Activated CD4-positive, alpha-beta T cell treated with anti-CD3 and anti-CD28 coated beads, Interleukin-2, amount 50 U/mL, for 1 hour (primary cell): Measurements from ENCODE around the gene ANTKMT.
"Not testable (repeated sequence)": the region's sequence is repeated elsewhere in the genome, so short reads cannot be mapped to it uniquely, and the experiment has no call there.

Experiments used
- DNase-seq: peaks from one replicate; pipeline ENCODE4 v3.0.0-alpha.2; 2020

ANTKMT gene

DNA sequence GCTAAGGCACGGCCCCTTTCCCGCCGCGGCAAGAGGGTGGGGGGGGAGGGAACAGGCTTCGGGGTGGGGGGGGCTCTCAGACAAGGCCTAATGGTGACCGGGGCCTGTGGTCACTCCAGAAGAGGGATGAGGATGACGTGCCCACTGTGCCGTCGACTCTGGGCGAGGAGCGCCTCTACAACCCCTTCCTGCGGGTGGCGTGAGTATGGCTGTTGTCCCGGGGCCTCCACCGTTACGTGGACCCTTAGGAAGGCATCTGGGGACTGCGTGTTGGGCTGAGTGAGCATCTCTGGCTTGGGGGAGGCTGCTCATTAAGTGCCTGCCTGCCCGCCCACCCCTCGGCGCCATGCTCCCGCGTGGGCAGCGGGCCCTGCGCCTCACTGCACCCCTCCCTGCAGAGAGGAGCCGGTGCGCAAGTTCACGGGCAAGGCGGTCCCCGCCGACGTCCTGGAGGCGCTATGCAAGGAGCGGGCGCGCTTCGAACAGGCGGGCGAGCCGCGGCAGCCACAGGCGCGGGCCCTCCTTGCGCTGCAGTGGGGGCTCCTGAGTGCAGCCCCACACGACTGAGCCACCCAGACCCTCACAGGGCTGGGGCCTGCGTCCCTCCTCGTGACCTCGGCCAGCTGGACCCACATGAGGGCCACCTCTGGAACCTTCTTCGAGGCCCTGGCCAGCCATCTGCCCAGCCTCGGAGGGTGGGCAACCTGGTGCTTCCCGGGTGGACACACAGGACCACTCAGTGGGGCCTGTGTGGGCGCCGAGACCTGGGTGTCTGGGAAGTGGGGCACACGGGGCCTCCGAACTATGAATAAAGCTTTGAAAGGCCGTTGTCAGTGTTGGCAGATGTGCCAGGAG lies 8.2 kb downstream of the ANTKMT start:
- no peak for DNase-seq

- no peak for DNase-seq
Observed at GRCh38 chr16:729768-730665, 9.1 kb downstream of the ANTKMT start.

- no peak for DNase-seq
Observed at GRCh38 chr16:730666-731509, 9.9 kb downstream of the ANTKMT start.

GRCh38 chr16:732332-732731 lies 11.4 kb downstream of the ANTKMT start:
- DNase-seq, result no peak

DNA sequence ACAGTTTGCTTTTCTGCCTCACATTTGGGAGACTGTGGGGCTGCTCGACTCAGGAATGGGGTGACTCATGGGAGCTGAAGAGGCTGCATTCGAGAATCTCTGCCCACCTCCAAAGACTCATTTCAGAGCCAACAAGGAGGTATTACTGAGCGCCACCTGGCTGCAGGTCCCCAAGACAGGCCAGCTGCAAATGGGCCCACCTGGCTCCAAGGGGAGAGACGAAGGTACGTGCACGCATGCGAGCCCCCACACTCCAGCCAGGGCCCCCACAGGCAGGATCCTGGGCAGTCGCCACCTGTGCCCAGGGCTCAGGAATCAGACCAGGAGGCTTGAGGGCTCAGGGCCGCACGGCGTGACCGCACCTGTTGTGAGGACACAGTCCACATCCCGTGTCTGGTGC lies 12.0 kb downstream of the ANTKMT start:
- DNase-seq, result no peak

DNA sequence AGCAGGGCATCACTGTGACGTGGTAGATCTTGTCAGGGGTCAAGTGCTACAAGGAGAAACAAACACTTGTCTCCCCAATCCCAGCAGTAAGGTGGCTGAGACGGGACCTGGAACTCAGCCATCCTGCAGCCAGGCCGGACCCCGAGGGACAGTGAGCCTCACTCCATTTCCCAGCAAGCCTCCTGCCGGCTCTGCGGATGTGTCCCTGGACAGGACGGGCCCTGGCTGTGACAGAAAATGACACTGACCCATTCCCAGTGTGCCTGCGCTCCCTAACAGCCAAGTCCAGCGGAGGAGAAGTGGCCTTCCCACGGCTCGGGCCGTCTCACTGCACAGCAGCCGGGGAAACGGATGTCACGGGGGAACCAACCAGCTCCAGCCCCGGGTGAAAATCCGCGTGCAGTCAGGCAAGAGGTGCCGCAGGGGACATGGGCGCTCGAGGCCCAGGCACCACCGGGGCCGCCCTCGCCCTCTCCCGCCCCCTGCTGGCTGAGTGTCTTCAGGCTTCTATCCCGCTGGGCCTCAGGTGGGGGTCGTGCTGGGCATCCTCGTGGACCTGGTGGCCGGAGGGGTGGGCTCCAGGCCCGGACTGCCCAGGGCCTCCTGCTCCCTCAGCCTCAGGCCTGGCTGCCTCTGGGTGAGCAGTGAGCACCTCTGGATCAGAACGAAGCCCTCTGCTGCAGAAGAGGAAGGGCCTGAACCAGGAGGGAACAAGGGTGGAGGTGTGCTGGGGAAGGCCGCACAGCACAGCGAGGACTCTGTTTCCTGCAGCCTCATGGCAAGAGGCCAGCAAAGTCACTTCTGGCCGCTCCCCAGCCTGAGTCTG lies 12.6 kb downstream of the ANTKMT start:
- peak; percentile 40 for DNase-seq

DNA sequence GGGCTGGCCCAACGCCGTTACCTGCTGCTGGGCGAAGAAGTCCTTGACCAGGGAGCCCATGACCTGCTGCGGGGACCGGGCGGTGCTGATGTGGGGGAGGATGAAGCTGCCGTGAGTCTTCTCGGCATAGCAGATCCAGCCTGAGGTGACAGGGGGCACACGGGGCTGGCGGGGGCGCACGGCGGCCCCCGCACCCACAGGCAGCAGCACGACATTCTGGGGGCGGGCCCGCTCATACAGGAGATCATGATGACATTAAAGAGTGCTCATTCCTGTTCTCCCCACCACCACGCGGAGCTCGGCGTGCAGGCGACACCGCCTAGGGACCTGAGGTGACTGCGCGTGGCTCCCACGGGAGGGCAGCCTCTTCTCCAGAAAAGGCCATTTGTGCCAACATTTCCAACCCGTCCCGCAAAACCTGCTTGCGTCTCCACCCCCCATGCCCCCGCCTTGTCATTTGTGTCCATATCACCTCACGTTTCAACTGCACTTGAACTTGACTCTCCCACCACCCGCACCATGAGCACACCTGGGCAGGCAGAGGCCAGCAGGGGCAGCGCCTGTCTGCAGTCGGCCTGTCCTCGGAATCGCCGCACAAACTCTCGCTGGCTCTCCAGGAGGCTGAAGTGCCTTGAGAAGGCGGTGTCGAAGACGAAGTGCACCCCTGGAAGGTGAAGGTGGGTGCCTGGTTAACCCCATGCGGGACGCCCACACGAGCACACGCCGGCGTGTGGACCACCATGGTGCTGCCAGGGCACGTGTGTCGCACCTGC lies 13.4 kb downstream of the ANTKMT start:
- DNase-seq, result no peak

DNA sequence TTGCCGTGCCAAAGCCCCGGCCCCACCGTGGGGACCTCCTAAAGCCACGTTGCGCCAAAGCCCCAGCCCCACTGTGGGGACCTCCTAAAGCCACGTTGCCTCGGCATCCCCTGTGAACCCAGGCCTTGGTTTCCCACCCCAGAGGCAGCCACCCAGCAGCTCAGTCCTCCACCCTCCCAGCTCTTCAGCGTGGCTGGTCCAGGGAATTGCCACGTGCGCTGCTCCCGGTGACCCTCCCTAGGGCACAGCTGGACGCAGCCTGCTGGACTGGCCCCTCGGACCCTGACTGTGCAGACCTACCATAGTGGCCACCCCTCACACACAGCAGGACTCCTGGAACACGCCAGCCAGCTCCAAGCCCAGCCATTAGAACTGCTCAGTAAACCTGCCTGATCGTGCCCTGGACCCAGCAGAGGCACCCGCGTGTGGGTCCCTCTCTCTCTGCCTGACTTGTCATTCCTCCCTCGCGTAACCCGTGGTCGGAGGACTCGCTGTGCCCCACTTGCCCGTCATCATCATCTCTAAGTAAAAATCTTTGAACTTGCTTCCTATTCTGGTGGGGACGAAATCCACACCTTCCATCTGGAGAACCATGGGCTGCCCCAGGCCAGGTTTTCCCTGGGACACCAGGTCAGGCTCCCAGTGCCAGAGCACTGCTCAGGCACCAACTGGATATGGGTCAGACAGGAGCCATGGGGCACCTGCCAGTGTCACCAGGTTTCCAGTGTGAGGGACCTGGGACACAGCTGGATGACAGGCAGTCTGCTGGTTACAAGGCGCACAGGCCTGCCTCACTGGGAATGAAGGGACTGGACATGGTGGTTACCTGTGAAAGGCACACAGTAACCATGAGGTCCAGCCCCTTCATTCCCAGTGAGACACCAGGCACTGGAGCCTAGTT lies 14.3 kb downstream of the ANTKMT start:
- no peak for DNase-seq

DNA sequence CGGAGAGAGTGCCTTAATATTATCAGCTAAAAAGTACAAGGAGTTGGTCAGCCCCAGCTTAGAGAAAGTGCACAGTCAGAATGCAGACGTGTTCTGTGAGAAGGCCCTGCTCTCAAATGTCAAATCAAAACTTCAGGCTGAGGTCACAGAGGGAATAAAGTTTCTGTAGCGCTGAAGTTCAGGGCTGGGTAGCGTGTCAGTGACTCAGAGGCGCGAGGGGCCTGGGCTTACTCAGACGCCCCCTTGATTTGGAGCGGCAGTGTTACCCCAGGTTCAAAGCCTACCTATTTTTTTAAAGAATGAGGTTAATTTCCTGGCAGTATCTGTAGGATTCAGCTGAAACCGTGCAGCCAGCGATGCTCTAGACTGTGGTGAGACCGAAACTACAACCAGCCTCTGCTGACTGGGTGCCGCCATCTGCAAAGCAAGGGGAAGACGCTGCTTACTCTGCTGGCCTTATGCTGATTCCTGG lies 15.1 kb downstream of the ANTKMT start:
- no peak for DNase-seq

- DNase-seq, result no peak
Observed at GRCh38 chr16:736936-737481, 16.1 kb downstream of the ANTKMT start.

- DNase-seq, result no peak
Observed at GRCh38 chr16:739560-740458, 18.9 kb downstream of the ANTKMT start.

GRCh38 chr16:740459-740763 lies 19.5 kb downstream of the ANTKMT start:
- no peak for DNase-seq

DNA sequence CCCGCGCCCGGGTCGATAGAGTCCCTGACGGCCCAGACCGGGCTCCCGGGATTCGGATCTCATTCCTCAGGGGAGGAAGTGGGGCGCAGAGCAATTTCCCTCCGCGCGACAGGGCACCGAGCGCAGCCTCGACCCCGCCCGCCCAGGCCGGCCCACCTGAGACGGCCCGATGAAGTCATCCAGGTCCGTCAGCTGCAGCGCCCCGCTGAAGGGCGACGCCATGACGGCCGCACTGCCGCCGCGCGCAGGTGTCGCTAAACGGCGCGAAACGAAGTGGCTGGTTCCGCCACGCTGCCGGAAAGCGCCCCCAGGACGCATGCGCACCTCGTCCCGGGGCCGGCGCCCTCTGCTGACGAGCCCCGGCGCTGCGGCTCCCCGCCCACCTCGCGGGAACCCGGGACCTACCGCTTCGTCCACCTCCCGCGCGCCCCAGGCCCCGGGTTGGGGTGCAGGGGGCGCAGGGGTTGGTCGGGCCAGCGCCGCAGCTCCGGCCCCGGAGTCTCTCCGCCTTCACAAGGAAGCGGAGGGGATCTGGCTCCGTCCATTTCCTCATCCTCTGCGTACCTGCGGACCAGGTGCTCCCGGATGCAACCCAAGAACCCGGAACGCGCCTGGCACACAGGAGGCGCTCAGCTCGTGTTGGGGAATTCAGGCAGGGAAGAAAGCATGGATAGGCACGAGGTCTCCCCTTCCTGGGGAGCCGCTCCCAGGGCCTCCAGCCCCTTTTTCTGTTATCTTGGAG lies 20.0 kb downstream of the ANTKMT start, which contains the start of gene CIAO3:
CIAO3 (minus strand) TSS at position 234 of the 742 bp plus-strand sequence; CDS start at position 222, 12 bp downstream.
- peak; percentile 89 for DNase-seq

DNA sequence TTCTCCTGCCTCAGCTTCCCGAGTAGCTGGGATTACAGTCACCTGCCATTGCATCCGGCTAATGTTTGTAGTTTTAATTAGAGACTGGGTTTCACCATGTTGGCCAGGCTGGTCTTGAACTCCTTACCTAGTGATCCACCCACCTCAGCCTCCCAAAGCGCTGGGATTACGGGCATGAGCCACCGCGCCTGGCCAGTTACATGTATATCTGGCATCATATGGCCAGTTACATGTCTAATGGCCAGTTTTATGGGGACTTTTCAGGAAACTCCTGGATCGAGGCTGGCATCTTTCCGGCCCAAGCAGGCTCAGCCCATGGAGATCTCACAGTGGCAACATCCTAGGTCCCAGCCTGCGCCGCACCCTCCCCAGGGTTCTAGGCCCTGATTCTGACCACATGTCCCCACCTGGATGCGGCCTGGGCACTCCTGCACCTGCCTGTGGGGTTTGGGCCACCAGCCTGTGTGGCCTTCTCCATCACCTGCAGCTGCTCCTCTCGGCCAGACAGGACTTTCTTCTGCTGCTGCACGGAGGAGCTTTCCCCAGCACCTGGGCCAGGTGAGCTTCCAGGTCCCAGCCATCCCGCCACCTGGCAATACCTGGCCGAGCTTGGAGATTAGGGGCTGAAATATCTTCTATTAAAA lies 21.2 kb downstream of the ANTKMT start:
- DNase-seq, result no peak

DNA sequence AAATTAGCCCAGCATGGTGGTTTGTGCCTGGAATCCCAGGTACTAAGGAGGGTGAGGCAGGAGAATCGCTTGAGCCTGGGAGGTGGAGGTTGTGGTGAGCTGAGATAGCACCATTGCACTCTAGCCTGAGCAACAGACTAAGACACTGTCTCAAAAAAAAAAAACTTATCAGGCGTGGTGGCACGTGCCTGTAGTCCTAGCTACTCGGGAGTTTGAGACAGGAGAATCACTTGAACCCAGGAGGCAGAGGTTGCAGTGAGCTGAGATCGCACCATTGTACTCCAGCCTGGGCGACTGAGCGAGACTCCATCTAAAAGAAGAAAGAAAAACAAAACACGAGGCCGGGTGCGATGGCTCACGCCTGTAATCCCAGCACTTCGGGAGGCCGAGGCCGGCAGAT lies 21.9 kb downstream of the ANTKMT start:
- not testable (repeated sequence) for DNase-seq

- no peak for DNase-seq
Observed at GRCh38 chr16:743794-744500, 23.0 kb downstream of the ANTKMT start.

GRCh38 chr16:745739-746138 lies 24.8 kb downstream of the ANTKMT start:
- DNase-seq, result no peak
